Measurements from ENCODE around the gene FUCA1.
"Not testable (repeated sequence)": the region's sequence is repeated elsewhere in the genome, so short reads cannot be mapped to it uniquely, and the experiment has no call there.

Gene FUCA1

DNA sequence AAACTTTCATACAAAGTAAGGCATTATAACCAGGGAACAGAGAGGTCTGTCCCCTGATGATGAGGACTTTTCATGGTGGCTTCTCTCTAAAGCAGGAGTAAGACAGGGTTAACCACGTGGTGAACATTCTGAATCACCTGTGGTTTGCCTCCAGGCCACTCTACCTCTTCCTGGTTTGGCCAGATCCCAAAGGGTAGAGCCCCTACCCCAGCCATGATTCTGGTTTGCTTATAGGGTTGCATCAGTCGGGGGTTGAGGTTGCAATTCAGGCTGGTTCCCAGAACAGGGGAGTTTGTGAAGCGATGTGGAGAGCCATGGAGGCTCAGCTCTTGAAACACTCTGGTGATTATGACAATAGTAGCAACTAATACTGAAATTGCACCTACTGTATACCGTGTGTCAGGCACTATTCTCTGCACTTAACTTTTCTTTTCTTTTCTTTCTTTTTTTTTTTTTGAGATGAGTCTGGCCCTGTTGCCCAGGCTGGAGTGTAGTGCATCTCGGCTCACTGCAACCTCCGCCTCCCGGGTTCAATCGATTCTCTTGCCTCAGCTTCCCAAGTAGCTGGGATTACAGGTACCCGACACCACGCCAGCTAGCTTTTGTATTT, 36.8 kb upstream of the FUCA1 start:
- TF ChIP-seq POLR2A (IDR thresholded peaks at IDR 0.05; ENCODE audit: low read depth, low read length), result no peak
- DNase-seq (ENCODE audit: insufficient read length, low spot score) (no peak), FAIRE-seq (no peak)

DNA sequence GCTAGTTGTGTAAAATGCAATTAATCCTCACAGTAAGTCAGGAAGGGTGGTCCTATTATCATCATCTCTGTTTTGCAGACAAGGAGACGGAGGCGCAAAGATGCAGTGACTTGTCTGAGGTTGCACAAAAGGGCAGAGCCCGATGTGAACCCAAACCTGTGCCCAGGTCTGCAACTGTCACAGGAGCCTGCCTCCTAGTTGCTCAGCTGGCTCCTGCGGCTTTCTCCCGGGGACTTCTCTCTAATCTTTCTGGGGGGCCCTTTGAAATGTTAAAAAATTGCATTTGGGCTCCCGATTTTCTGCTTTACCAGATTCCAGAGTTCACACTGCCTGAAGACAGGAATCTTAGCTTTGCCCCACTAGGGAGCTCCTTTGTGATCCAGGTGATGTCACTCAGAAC, 35.7 kb upstream of the FUCA1 start:
- no peak for FAIRE-seq
- no peak for DNase-seq (ENCODE audit: insufficient read length, low spot score)
- no peak for TF ChIP-seq POLR2A (IDR thresholded peaks at IDR 0.05; ENCODE audit: low read depth, low read length)

DNA sequence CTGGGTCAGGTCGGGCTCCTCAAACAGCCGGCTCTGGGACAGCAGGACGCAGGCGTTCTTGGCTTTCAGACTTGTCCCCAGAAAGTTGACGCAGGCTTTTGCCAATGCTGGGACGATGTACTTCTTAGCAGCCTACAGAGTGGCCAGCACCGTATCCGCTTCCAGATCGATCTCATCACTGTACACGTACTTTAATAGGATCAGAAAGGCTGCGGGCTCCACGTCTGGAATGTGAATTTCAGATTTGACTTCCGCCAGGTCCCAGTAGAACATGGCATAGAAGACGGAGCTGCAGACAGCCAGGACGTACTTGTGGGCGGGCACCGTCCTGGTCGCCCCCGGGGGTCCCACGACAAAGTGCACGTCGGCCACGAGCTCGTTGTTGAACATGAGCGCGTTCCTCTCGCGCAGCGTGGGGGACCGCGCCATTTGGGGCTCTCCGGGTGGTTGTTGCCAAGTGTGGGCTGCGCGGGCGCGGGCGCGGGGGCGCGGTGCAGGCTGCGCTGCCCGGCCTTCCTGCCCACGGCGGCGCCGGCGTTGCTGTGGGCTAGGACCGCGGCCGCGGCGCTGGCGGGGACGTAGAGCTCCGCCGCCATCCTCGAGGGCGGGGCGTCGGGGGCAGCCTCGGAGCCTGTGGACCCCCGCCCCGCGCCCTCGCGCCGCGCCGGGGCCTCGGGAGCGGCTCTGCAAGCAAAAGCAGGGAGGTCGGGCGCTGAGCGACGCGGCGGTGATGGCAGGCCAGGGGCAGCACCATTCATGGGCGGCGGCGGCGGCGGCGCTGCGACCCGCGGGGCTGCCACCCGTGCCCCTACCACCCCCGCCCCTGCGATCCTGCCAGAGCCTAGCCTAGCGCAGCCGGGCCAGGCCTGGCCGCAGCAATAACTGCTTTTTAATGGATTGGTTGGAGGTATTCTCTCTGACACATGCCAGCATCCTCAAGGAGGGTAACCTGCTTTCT, 34.5 kb upstream of the FUCA1 start:
- TF ChIP-seq POLR2A (IDR thresholded peaks at IDR 0.05; ENCODE audit: low read depth, low read length), result no peak
- DNase-seq (ENCODE audit: insufficient read length, low spot score), result no peak
- FAIRE-seq, result no peak

DNA sequence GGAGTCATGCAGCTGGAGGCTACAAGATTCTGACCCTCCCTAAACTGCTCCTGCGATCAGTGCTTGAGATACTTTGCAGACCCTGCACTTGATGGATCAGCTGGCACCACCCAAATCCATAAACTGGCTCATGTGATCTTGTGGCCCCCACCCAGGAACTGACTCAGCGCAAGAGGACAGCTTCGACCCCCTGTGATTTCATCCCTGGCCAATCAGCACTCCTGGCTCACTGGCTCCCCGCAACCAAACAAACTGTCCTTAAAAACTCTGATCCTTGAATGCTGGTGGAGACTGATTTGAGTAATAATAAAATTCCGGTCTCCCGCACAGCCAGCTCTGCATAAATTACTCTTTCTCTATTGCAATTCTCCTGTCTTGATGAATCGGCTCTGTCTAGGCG, 31.9 kb upstream of the FUCA1 start:
- not testable (repeated sequence) for DNase-seq (ENCODE audit: insufficient read length, low spot score); FAIRE-seq

DNA sequence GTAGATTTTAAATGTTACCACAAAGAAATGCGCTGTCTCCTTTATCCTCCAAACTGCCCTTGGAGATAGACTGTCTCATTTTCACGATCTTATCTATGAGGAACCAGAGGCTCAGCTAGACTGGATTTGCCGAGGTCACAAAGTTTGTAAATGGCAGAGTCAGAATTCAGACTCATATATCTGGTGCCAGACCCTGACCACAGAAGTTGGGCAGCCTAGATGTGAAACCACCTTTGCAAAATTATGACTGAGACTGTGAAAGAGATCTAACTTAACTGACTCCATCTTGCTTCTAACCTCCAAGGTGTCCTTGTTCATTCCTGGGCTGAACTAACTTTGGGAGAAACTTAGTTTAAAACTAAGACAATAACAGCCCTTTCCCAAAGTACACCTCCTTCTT, 31.0 kb upstream of the FUCA1 start:
- FAIRE-seq (no peak), DNase-seq (ENCODE audit: insufficient read length, low spot score) (no peak)
- TF ChIP-seq POLR2A (IDR thresholded peaks at IDR 0.05; ENCODE audit: low read depth, low read length), result no peak

DNA sequence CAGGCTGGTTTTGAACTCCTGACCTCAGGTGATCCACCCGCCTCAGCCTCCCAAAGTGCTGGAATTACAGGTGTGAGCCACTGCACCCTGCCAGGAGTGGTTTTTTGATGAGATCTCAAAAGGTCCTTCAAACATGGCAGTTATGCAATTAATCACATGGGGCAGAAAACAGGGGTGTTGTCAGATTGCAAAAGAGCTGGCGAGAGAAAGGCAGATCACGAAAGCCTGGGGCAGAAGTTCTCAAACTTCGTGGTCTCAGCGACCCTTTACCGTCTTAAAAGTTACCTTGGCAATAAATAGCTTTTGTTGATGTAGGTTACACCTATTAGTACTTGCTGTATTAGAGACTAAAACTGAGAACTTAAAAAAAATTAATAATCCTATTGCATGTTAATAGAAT, 29.0 kb upstream of the FUCA1 start:
- no peak for TF ChIP-seq POLR2A (IDR thresholded peaks at IDR 0.05; ENCODE audit: low read depth, low read length)
- DNase-seq (ENCODE audit: insufficient read length, low spot score) (no peak), FAIRE-seq (no peak)

DNA sequence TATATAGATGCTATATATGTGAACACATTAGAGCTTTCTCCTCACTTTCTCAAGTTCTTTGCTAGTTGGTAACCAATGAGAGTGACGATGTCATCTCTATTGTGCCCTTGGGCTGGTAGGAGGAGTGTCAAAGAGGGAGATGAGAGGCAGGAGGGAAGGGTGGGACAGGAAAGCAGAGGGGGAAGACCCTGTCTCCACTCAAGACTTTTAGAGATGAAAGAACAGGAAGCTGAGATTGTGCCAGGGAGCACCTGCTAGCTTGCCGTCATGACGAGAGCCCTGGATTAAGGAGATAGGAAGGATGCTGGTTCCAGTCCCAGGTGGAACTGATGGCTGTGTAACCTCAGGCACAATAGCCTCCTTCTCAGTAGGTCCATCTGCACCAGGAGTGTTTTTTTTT, 28.4 kb upstream of the FUCA1 start:
- no peak for TF ChIP-seq POLR2A (IDR thresholded peaks at IDR 0.05; ENCODE audit: low read depth, low read length)
- no peak for DNase-seq (ENCODE audit: insufficient read length, low spot score)
- FAIRE-seq, result no peak

DNA sequence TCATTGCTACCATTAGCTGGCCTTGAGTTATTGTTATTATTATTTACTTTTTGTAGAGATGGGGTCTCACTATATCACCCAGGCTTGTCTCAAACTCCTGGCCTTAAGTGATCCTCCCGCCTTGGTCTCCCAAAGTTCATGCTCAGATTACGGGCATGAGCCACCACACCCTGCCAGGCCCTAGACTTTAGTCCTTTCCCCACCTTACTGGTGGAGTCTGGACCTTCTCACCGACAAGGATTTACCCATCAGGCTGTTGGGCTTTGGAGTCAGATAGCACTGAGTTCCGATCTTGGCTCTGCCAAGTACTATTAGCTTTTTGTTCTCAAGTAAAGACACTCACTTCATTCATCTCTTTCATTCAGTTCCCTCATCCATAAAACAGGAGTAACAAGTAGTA, 27.9 kb upstream of the FUCA1 start:
- DNase-seq (ENCODE audit: insufficient read length, low spot score) (no peak), FAIRE-seq (no peak)
- TF ChIP-seq POLR2A (IDR thresholded peaks at IDR 0.05; ENCODE audit: low read depth, low read length), result no peak

DNA sequence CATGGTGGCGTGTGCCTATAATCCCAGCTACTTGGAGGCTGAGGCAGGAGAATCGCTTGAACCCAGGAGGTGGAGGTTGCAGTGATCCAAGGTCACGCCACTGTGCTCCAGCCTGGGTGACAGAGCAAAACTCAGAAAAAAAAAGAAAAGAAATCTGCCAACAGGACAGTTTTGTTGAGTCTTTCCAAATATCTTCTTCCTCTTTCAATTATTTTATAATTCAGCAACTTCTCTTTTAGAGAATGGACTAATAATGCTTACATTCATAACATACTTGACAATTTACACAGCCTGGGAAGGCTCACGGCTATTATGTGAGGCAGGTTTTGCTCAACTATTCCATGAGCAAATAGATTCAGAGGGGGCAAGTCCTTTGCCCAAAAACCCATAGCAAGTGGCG, 27.0 kb upstream of the FUCA1 start:
- DNase-seq (ENCODE audit: insufficient read length, low spot score) (no peak), FAIRE-seq (no peak)

DNA sequence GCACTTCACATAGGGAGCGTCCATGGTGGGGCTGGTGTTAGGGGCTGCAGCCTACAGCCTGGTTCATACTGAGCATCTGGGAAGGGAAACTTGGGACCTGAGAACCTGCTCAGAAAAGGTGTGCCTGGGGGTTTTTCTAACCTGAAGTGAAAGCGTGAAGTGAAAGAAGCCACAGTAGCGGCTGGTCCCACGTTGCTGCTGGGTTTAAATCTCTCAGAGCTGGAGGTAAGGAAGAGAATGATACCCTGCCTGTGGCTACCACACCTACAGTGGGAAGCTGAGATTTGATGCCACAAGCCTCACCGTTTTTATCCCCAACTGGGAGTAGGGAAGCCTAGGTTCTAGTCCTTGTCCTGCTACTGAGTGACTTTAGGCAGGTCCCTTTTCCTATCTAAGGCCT, 21.0 kb upstream of the FUCA1 start:
- no peak for DNase-seq (ENCODE audit: insufficient read length, low spot score)
- FAIRE-seq, result no peak
- TF ChIP-seq POLR2A (IDR thresholded peaks at IDR 0.05; ENCODE audit: low read depth, low read length), result no peak

More for the DNA sequence above, 27.0 kb upstream of the FUCA1 start:
- TF ChIP-seq POLR2A (IDR thresholded peaks at IDR 0.05; ENCODE audit: low read depth, low read length), result no peak

DNA sequence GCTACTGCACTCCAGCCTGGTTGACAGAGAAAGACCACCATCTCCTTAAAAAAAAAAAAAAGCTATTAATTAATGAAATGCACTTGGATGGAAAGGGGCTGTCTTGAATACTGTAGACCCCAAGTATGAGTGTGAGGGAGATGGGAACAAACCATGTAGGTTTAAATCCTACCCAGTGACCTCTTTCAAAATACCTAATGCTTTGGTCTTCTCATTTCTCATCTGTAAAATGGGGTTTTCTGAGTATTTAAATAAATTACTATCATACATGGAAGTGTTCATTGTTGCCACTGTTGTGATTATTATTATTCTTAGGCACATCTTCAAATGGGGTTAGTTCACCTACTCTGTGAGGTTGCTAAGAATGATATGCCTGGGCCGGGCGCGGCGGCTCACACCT, 17.1 kb upstream of the FUCA1 start:
- DNase-seq (ENCODE audit: insufficient read length, low spot score) (no peak), FAIRE-seq (no peak)
- no peak for TF ChIP-seq POLR2A (IDR thresholded peaks at IDR 0.05; ENCODE audit: low read depth, low read length)

DNA sequence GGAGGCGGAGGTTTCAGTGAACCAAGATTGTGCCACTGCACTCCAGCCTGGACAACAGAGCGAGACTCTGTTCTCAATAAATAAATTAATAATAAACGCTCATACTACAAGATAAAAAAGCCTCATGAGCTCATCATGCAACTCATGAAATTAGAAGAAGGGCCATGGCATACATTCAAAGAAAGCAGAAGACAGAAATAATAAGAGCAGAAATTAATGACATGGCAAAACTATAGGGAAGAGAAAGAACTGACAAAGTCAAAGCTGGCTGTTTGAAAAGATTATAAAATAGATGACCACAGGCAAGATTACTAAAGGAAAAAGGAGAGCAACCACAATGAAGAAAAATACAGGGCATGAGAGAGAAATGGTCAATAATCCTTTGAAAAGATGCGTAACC, 14.7 kb upstream of the FUCA1 start:
- FAIRE-seq (no peak), DNase-seq (ENCODE audit: insufficient read length, low spot score) (no peak)
- TF ChIP-seq POLR2A (IDR thresholded peaks at IDR 0.05; ENCODE audit: low read depth, low read length), result no peak

DNA sequence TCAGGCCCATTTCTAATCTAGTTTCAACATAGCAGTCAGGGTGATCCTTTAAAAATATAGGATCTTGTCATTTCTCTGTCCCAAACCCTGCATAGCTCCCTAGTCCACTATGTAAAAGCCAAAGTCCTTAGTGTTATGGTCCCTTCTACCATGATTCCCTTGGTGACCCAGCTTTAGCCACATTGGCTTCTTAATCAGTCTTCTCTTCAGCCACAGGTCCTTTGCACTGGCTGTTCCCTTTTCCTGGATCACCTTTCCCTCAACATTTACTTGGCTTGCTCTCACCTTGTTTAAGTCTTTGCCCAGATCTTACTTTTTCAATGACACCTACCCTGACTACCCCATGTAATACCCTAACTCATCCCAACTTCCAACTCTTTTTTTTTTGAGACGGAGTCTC, 11.7 kb upstream of the FUCA1 start:
- DNase-seq (ENCODE audit: insufficient read length, low spot score), result no peak
- no peak for FAIRE-seq
- TF ChIP-seq POLR2A (IDR thresholded peaks at IDR 0.05; ENCODE audit: low read depth, low read length), result no peak

DNA sequence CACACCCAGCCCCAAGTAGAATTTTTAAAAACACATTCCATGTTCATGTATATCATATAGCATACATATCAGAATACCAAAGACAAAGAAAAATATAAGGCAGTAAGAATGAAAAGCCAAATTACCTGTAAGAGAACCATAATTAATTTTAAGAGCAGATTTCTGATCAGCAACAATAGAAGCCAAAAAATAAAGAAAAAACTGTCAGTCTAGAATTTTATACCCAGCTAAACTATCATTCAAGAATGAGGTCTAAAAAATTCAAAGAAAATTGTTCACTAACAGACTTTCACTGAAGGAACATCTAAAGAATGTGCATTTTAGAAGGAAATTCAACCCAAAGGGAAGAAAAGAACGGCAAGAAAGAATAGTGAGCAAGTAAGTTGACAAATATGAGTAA, 10.6 kb upstream of the FUCA1 start:
- no peak for FAIRE-seq
- no peak for TF ChIP-seq POLR2A (IDR thresholded peaks at IDR 0.05; ENCODE audit: low read depth, low read length)
- no peak for DNase-seq (ENCODE audit: insufficient read length, low spot score)

DNA sequence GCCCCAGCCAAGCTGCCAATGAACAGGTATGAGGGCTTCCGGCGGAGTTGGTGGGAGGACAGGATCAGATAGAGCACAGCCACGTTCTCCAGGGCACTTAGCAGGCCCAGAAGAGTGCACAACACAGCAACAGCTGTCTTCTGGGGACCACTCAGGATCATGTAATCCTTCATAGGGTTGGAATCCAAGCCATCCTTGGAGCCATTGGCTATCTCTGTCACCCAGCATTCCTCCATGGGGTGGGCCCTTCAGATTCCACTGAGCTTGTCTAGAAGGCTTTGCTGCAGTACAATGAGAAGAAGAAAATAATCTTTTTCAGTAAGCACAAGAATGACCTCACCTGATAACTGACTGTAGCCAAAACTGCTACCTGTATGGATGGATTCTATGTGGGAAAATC, 7.3 kb upstream of the FUCA1 start:
- no peak for TF ChIP-seq POLR2A (IDR thresholded peaks at IDR 0.05; ENCODE audit: low read depth, low read length)
- no peak for DNase-seq (ENCODE audit: insufficient read length, low spot score)
- no peak for FAIRE-seq

Measured in H54 (cell line).